Sigmoid colon (tissue), 7 donors: ENCODE data around the gene CYSLTR2. TPM values are rescaled to one million over a fixed set of nuclear protein-coding genes. Genes with fewer than 3 reads are reported as not detected.

Experiments used
- DNase-seq: peaks from one replicate; pipeline ENCODE4 v3.0.0-alpha.2; 2019
- H3K27ac ChIP-seq, 4 donors: fragments of 200-600 bp; sonication (generic); one replicate each; pipeline ENCODE4 v1.5.1; 2016 to 2019; ENCODE audit warnings: mild to moderate bottlenecking in 1 of 4
- H3K27me3 ChIP-seq, 3 donors: fragments of 200-600 bp; sonication (generic); one replicate each; pipeline ENCODE4 v1.5.1; 2019; ENCODE audit warnings: mild to moderate bottlenecking in 1 of 3
- H3K36me3 ChIP-seq, 4 donors: fragments of 200-600 bp; sonication (generic); one replicate each; pipeline ENCODE4 v1.5.1; 2016 to 2019
- H3K4me1 ChIP-seq, 4 donors: fragments of 200-600 bp; sonication (generic); one replicate each; pipeline ENCODE4 v1.5.1; 2017 to 2019
- H3K4me3 ChIP-seq, 4 donors: fragments of 200-600 bp; sonication (generic); one replicate each; pipeline ENCODE4 v1.5.1; 2017 to 2019; ENCODE audit warnings: mild to moderate bottlenecking in 2 of 4, moderate library complexity in 1 of 4
- H3K9me3 ChIP-seq, 4 donors: fragments of 200-600 bp in 3 of 4; sonication (generic) in 3 of 4; one replicate each; pipeline versions ENCODE4 v1.5.1 to v1.6.1; 2013 to 2019
- CTCF ChIP-seq, 4 experiments: fragments of 450-650 bp in 3 of 4; fragments of 200-600 bp in 1 of 4; IDR thresholded peaks; one replicate each; pipeline ENCODE4 v1.5.1; 2016 to 2019; ENCODE audit warnings: antibody characterized with exemption in 4 of 4, mild to moderate bottlenecking in 3 of 4, moderate library complexity in 2 of 4
- EP300 ChIP-seq, 4 donors: sonication (generic); formaldehyde crosslinking; IDR thresholded peaks; one replicate each; pipeline ENCODE4 v1.6.1; 2017; ENCODE audit warnings: antibody characterized with exemption in 4 of 4
- POLR2A ChIP-seq, 2 donors: fragments of 450-650 bp; IDR thresholded peaks; one replicate each; pipeline ENCODE4 v1.6.1; 2016; ENCODE audit warnings: antibody characterized with exemption in 2 of 2, mild to moderate bottlenecking in 2 of 2, moderate library complexity in 2 of 2
- POLR2AphosphoS5 ChIP-seq, 4 donors: sonication (generic); formaldehyde crosslinking; IDR thresholded peaks; one replicate each; pipeline ENCODE4 v1.6.1; 2017; ENCODE audit warnings: antibody characterized with exemption in 4 of 4
- WGBS, 2 donors: extraction: QIAGEN DNeasy Blood & Tissue Kit; methylation state at CpG; one replicate each; pipeline ENCODE4 v1.1.7; 2013; 5-methylcytosine and 5-hydroxymethylcytosine counted together
- intact Hi-C: fragments of 100-400 bp; cut with DNase I; formaldehyde crosslinking; loops from one replicate; pipeline ENCODE4 v1.15.1; 2023
- polyA plus RNA-seq, 3 donors: library from polyadenylated mRNA; stranded (reverse); fragments of 200-250 nt; gene quantifications; one replicate each; pipeline ENCODE4 v1.2.3, GENCODE V29; 2013
- total RNA-seq, 4 donors: library from RNA; depleted of rRNA; stranded (reverse); fragments of >200 nt; gene quantifications; one replicate each; pipeline ENCODE4 v1.1.0, GENCODE V29; 2016
- donor health status: healthy with polysubstance abuse.
- donor health status: Bipolar disorder and iron deficiency.
- donor health status: healthy.

CYSLTR2 gene
- total and polyA plus RNA-seq, 7 donors, result 0.28 to 2.0 (median 0.91) TPM; not detected in 1

GRCh38 chr13:48654511-48654910, 782 bp downstream of the CYSLTR2 start:
- Histone ChIP-seq H3K4me1 (no peaks in the 10 kb centered on the region), H3K27me3 (no peaks in the 10 kb centered on the region), H3K27ac (no peak overlapping the region), H3K36me3 (no peaks in the 10 kb centered on the region), H3K9me3 (no peaks in the 10 kb centered on the region), H3K4me3 (no peak overlapping the region)
- TF ChIP-seq CTCF (IDR thresholded peaks at IDR 0.05) (no peak), EP300 (IDR thresholded peaks at IDR 0.05) (no peak), POLR2AphosphoS5 (IDR thresholded peaks at IDR 0.05) (no peak), POLR2A (IDR thresholded peaks at IDR 0.05) (no peak)
- whole genome bisulfite sequencing, 2 donors, result 65 to 68% methylated on average over 1 of the region's 1 CpG
- no peak for DNase-seq
- intact Hi-C loops, result no loop called here

GRCh38 chr13:48655291-48655690, 1.6 kb downstream of the CYSLTR2 start:
- H3K4me3 ChIP-seq, result no peak overlapping the region
- no peaks in the 10 kb centered on the region for H3K36me3 ChIP-seq
- 93 to 94% methylated on average over 4 of the region's 4 CpGs for WGBS, 2 donors
- DNase-seq, result no peak
- intact Hi-C loops, result no loop called here
- no peak for TF ChIP-seq CTCF (IDR thresholded peaks at IDR 0.05)
- H3K27ac ChIP-seq, result no peak overlapping the region
- peaks cover 0 to 5% (median 0%) of the 10 kb centered on the region in 4 donors for H3K4me1 ChIP-seq
- H3K9me3 ChIP-seq, result no peaks in the 10 kb centered on the region
- H3K27me3 ChIP-seq, result no peaks in the 10 kb centered on the region

- Histone ChIP-seq H3K9me3 (no peaks in the 10 kb centered on the region), H3K27ac (no peak overlapping the region), H3K36me3 (no peaks in the 10 kb centered on the region), H3K27me3 (no peaks in the 10 kb centered on the region), H3K4me3 (no peak overlapping the region), H3K4me1 (peaks cover 0 to 16% (median 3%) of the 10 kb centered on the region in 4 donors)
- WGBS, 2 donors, result 85 to 87% methylated on average over 3 of the region's 3 CpGs
- TF ChIP-seq CTCF (IDR thresholded peaks at IDR 0.05) (no peak), EP300 (IDR thresholded peaks at IDR 0.05) (no peak), POLR2A (IDR thresholded peaks at IDR 0.05) (no peak), POLR2AphosphoS5 (IDR thresholded peaks at IDR 0.05) (no peak)
- intact Hi-C loops, result no loop called here
- no peak for DNase-seq
Observed at GRCh38 chr13:48656608-48657007, 2.9 kb downstream of the CYSLTR2 start.

- DNase-seq, result no peak
- 42 to 69% methylated on average over 4 of the region's 4 CpGs for WGBS, 2 donors
- Histone ChIP-seq H3K9me3 (peaks cover 0 to 3% (median 0%) of the 10 kb centered on the region in 4 donors), H3K36me3 (no peaks in the 10 kb centered on the region), H3K27me3 (no peaks in the 10 kb centered on the region), H3K4me1 (peaks cover 0 to 16% (median 3%) of the 10 kb centered on the region in 4 donors), H3K4me3 (no peak overlapping the region), H3K27ac (peak overlapping the region; percentile 3 to 38 (median 20))
- peak in 1 of 4 donors; percentile 23 for TF ChIP-seq POLR2AphosphoS5 (IDR thresholded peaks at IDR 0.05)
- no peak for TF ChIP-seq POLR2A (IDR thresholded peaks at IDR 0.05)
- intact Hi-C loops, result no loop called here
Observed at GRCh38 chr13:48660361-48661076, 6.8 kb downstream of the CYSLTR2 start.

GRCh38 chr13:48661107-48661506, 7.4 kb downstream of the CYSLTR2 start:
- intact Hi-C loops, result no loop called here
- peaks cover 0 to 16% (median 3%) of the 10 kb centered on the region in 4 donors for H3K4me1 ChIP-seq
- no peaks in the 10 kb centered on the region for H3K36me3 ChIP-seq
- 88% methylated on average over 5 of the region's 5 CpGs for WGBS, 2 donors
- H3K4me3 ChIP-seq, result no peak overlapping the region
- TF ChIP-seq EP300 (IDR thresholded peaks at IDR 0.05) (no peak), CTCF (IDR thresholded peaks at IDR 0.05) (no peak), POLR2A (IDR thresholded peaks at IDR 0.05) (no peak), POLR2AphosphoS5 (IDR thresholded peaks at IDR 0.05) (no peak)
- H3K9me3 ChIP-seq, result peaks cover 0 to 8% (median under 1%) of the 10 kb centered on the region in 4 donors
- no peaks in the 10 kb centered on the region for H3K27me3 ChIP-seq
- no peak for DNase-seq
- H3K27ac ChIP-seq, result peak overlapping the region in 2 of 4 donors; percentile 12 to 38
